RWPE2 (cell line): Measurements from ENCODE around the gene ZBP1.

Source experiments
- ATAC-seq: fragments of 200-7000 bp; cut with Tn5 transposase; 3 replicates; pipeline ENCODE4 v1.9.1; 2021; ENCODE audit warnings: low read depth
- DNase-seq: peaks from one replicate; pipeline ENCODE4 v3.0.0-alpha.2; 2020; ENCODE audit warnings: low spot score
- H3K27ac ChIP-seq: fragments of 450-650 bp; 2 replicates; pipeline ENCODE4 v1.5.1; 2017; ENCODE audit warnings: mild to moderate bottlenecking; ENCODE audit not compliant: poor library complexity, severe bottlenecking
- H3K27me3 ChIP-seq: fragments of 250-450 bp; sonication (Bioruptor Pico); 2 replicates; pipeline ENCODE4 v1.5.1; 2021; ENCODE audit warnings: mild to moderate bottlenecking, moderate library complexity; ENCODE audit not compliant: insufficient read depth, poor library complexity, severe bottlenecking
- H3K36me3 ChIP-seq: fragments of 250-450 bp; sonication (Bioruptor Pico); 2 replicates; pipeline ENCODE4 v1.5.1; 2020; ENCODE audit warnings: low read depth, mild to moderate bottlenecking, moderate library complexity
- H3K4me1 ChIP-seq: fragments of 250-450 bp; sonication (Bioruptor Pico); 2 replicates; pipeline ENCODE4 v1.5.1; 2021; ENCODE audit warnings: mild to moderate bottlenecking, moderate library complexity; ENCODE audit not compliant: insufficient read depth, poor library complexity, severe bottlenecking
- H3K4me3 ChIP-seq: fragments of 250-450 bp; sonication (Bioruptor Pico); 2 replicates; pipeline ENCODE4 v1.5.1; 2021; ENCODE audit warnings: mild to moderate bottlenecking, moderate library complexity; ENCODE audit not compliant: severe bottlenecking
- H3K9me3 ChIP-seq: fragments of 250-450 bp; sonication (Bioruptor Pico); 2 replicates; pipeline ENCODE4 v1.5.1; 2021; ENCODE audit warnings: mild to moderate bottlenecking, moderate library complexity; ENCODE audit not compliant: severe bottlenecking
- TF ChIP-seq, protein P1 (sequence below): fragments of 450-650 bp; IDR thresholded peaks from one replicate; pipeline ENCODE4 v1.5.1; 2017; ENCODE audit warnings: mild to moderate bottlenecking, moderate library complexity; ENCODE audit not compliant: poor library complexity, severe bottlenecking

The ZBP1 gene

DNA sequence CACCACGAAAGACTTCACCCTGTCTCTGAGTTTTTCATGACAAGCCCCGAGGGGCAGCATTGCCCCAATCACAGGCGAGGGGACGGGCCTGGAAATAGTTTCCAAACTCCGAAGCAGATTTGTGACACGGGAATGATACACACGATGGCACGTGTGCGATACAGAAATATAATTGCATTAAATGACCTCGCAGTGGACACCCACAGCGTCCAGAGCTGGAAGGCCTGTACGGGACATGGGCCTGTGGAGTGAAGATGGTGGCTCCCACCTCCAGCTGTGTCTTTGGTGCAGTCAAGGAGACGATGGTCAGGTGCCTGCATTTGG lies 46.6 kb upstream of the ZBP1 start:
- H3K27me3 ChIP-seq = no peaks in the 10 kb centered on the region
- H3K36me3 ChIP-seq = peaks cover 87% of the 10 kb centered on the region
- H3K4me3 ChIP-seq = no peak overlapping the region
- no peak for ATAC-seq
- H3K4me1 ChIP-seq = peaks cover 14% of the 10 kb centered on the region
- TF ChIP-seq, protein P1, sequence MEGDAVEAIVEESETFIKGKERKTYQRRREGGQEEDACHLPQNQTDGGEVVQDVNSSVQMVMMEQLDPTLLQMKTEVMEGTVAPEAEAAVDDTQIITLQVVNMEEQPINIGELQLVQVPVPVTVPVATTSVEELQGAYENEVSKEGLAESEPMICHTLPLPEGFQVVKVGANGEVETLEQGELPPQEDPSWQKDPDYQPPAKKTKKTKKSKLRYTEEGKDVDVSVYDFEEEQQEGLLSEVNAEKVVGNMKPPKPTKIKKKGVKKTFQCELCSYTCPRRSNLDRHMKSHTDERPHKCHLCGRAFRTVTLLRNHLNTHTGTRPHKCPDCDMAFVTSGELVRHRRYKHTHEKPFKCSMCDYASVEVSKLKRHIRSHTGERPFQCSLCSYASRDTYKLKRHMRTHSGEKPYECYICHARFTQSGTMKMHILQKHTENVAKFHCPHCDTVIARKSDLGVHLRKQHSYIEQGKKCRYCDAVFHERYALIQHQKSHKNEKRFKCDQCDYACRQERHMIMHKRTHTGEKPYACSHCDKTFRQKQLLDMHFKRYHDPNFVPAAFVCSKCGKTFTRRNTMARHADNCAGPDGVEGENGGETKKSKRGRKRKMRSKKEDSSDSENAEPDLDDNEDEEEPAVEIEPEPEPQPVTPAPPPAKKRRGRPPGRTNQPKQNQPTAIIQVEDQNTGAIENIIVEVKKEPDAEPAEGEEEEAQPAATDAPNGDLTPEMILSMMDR = no peak
- H3K9me3 ChIP-seq = no peaks in the 10 kb centered on the region
- DNase-seq = peak; percentile 67
- no peak overlapping the region for H3K27ac ChIP-seq

DNA sequence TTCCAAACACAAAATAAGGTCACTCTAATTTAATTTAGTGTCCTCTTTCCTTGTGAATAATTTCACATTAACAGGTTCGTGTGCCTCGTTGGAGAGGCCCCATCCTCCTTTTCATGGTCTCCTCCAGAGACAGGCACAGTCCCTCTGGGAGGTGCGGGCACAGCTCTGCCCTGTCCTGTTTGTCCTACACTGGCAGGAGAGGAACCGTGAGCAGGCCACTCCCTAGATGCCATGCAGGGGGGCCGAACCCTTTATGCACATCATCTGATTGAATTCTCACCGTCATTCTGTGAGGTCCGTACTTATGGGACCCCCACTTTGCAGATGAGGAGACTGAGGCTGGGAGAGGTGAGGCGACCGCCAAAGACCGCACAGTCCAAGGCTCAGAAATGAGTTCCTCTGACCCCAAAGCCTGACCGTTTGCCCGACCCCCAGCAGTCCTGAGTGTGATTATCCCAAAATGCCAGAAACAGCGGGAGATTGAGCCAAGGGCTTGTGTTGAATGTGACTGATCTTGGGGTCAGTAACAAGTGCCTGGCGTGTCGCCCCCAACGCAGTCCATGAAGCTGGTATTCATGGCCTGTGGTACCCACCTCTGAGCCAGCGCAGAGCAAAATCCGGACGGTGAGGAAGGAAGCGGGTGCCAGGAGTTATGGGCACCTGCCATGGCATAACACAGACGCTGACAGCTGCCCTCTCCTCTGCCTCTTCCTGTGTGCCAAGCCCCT lies 46.0 kb upstream of the ZBP1 start:
- H3K4me3 ChIP-seq = no peak overlapping the region

DNA sequence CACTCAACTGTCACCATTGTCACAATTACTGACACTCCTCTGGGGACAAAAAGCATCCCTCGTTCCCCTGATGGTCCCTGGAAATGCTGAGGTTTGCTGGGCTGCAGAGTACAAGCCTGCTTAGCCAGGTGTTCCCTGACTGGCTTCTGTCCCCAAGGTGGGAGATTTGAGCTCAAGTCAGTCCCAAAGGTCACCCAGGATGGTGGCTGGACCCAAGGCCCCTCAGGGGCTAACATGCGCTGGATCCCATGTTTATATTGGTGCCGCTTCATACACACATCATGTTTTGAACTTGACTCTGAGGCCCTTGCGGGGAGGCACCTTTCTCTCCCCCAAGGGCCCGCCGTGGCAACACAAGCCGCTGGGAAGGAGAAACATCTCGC lies 45.4 kb upstream of the ZBP1 start:
- Histone ChIP-seq H3K27me3 (no peaks in the 10 kb centered on the region), H3K27ac (no peak overlapping the region), H3K4me3 (no peak overlapping the region), H3K4me1 (peaks cover 2% of the 10 kb centered on the region), H3K36me3 (peaks cover 80% of the 10 kb centered on the region), H3K9me3 (no peaks in the 10 kb centered on the region)
- TF ChIP-seq, protein P1 = no peak
- DNase-seq = peak; percentile 62
- ATAC-seq = no peak

More for the DNA sequence above, 46.0 kb upstream of the ZBP1 start:
- ATAC-seq = no peak
- peaks cover 9% of the 10 kb centered on the region for H3K4me1 ChIP-seq
- peak; percentile 75 for DNase-seq
- H3K36me3 ChIP-seq = peaks cover 81% of the 10 kb centered on the region
- TF ChIP-seq, protein P1 = no peak
- H3K9me3 ChIP-seq = no peaks in the 10 kb centered on the region
- no peak overlapping the region for H3K27ac ChIP-seq
- no peaks in the 10 kb centered on the region for H3K27me3 ChIP-seq

DNA sequence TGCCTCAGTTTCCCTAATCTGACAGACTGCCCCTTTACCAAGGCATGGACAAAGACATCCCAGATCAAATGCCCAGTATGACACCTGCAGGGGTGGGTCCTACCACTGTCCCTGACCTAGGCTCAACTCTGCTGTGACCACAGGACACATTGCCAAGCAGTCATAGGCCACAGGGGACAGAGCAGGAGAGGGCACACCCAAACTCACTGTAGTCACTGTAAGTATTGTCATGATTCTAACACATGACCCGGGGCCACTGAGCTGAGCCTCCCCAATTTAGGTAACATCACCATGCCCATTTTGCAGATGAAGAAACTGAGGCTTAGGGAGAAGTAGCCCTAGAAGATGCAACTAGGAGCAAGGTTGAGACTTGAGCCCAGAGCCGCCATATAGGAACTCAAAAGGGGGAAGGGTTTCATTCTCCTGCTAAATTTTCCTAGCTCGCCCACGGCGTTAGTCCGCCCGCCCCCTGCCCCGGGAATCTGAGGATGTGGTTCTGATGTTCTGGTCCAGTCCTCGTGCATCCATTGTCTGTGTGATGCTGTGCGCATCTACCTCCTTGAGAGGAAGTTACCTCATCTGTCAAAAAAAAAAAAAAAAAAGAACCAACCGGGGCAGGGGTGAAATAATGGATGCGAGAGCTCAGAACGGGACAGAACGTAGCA lies 44.8 kb upstream of the ZBP1 start:
- ATAC-seq = no peak
- Histone ChIP-seq H3K4me3 (no peak overlapping the region), H3K4me1 (no peaks in the 10 kb centered on the region), H3K36me3 (peaks cover 76% of the 10 kb centered on the region), H3K9me3 (no peaks in the 10 kb centered on the region), H3K27me3 (no peaks in the 10 kb centered on the region), H3K27ac (no peak overlapping the region)
- peak; percentile 65 for DNase-seq
- TF ChIP-seq, protein P1 = no peak

DNA sequence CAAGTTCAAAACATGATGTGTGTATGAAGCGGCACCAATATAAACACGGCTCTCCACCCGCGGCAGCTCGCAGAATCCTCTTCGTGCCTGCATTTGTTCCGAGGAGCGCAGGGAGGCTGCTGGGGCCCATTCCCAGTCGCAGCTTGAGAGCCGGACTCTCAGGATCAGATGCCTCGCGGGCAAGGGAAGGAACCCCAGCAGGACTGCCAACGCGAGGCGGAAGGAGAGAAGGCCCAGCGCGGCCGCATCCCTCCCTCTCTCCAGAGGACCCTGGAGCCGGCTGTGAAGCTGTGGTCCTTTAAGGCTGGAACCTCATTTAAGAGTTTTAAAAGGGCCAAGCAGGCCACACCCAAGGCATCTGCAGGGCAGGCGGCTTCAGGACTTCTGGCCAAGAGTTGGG lies 44.2 kb upstream of the ZBP1 start:
- Histone ChIP-seq H3K36me3 (peaks cover 79% of the 10 kb centered on the region), H3K4me3 (no peak overlapping the region), H3K4me1 (no peaks in the 10 kb centered on the region), H3K27me3 (no peaks in the 10 kb centered on the region), H3K27ac (peak overlapping the region; percentile 28), H3K9me3 (no peaks in the 10 kb centered on the region)
- ATAC-seq = no peak
- peak; percentile 84 for DNase-seq
- TF ChIP-seq, protein P1 = no peak
